ENCODE measurements around the gene POLA2. TPM values are rescaled to one million over a fixed set of nuclear protein-coding genes. Genes with fewer than 3 reads are reported as not detected.

The POLA2 gene
- total RNA-seq, 2 experiments from 2014 or later = 55.2 to 63.8 TPM

DNA sequence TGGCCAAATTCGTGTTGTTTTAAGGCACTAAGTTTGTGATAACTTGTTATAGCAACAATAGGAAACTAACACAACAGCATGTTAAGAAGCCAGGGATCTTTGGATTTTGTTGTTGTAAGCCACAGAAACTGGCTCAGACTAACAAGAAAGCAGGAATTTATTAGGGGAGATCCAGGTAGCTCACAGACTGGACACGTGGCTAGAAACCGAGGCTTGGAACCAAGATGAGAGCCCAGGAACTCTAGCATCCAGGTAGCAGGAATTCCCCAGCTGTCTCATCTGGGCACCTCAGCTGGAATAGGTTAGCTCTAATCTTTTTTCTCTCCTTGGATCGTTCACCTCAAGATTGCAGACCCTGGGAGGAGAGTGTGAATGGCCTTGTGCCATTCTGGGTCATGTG is 24.9 kb downstream of the POLA2 start:
- DNase-seq = no peak
- H3K9me3 Mint-ChIP-seq = no peaks in the 10 kb centered on the region
- intact Hi-C loops (cut with micrococcal nuclease) = no loop called here
- H3K27ac Mint-ChIP-seq = no peak overlapping the region
- no peak for ATAC-seq
- ChIA-PET POLR2A (interaction anchor here (1.1 to 1.6 kb wide), 3 partner anchors 11 to 220 kb away, joined by 3 to 4 read pairs (median 4); no protein-coding TSS in a partner anchor), CTCF (interaction anchor here (1.2 to 2.0 kb wide), 4 partner anchors 12 to 43 kb away, joined by 3 to 8 read pairs (median 4); partner anchors contain the start of gene CDC42EP2)
- no peak overlapping the region for H3K4me3 Mint-ChIP-seq
- H3K27me3 Mint-ChIP-seq = no peaks in the 10 kb centered on the region
- no peaks in the 10 kb centered on the region for H3K4me1 Mint-ChIP-seq (ENCODE audit: low read depth)
- TF ChIP-seq, protein P1, sequence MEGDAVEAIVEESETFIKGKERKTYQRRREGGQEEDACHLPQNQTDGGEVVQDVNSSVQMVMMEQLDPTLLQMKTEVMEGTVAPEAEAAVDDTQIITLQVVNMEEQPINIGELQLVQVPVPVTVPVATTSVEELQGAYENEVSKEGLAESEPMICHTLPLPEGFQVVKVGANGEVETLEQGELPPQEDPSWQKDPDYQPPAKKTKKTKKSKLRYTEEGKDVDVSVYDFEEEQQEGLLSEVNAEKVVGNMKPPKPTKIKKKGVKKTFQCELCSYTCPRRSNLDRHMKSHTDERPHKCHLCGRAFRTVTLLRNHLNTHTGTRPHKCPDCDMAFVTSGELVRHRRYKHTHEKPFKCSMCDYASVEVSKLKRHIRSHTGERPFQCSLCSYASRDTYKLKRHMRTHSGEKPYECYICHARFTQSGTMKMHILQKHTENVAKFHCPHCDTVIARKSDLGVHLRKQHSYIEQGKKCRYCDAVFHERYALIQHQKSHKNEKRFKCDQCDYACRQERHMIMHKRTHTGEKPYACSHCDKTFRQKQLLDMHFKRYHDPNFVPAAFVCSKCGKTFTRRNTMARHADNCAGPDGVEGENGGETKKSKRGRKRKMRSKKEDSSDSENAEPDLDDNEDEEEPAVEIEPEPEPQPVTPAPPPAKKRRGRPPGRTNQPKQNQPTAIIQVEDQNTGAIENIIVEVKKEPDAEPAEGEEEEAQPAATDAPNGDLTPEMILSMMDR (IDR thresholded peaks at IDR 0.05) = no peak
- H3K36me3 Mint-ChIP-seq (ENCODE audit: low read depth) = peaks cover 61% of the 10 kb centered on the region

DNA sequence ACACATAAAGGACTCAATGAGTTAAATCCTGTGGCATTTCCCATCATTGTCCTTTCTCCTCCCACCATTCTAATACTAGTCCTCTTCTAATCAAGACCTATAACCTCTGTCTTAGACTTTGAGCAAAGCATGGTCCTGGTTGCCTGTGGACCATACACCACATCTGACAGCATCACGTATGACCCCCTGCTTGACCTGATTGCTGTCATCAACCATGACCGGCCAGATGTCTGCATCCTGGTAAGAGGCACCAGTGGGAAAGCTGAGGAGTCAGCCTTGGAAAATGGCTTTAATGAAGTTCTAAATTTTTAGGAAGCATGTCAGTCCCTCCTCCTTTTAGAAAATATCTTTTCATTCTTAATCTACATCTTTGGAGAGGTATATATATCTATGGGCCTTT is 25.8 kb downstream of the POLA2 start:
- TF ChIP-seq, protein P1 (IDR thresholded peaks at IDR 0.05) = no peak
- H3K27me3 Mint-ChIP-seq = no peaks in the 10 kb centered on the region
- H3K4me1 Mint-ChIP-seq (ENCODE audit: low read depth) = no peaks in the 10 kb centered on the region
- H3K4me3 Mint-ChIP-seq = no peak overlapping the region
- CTCF ChIA-PET = interaction anchor here (1.2 to 9.4 kb wide), 2 partner anchors 13 to 28 kb away, joined by 3 to 65 read pairs; partner anchors contain the start of gene CDC42EP2
- no peak overlapping the region for H3K27ac Mint-ChIP-seq
- ATAC-seq = no peak
- DNase-seq = no peak
- H3K36me3 Mint-ChIP-seq (ENCODE audit: low read depth) = peaks cover 55% of the 10 kb centered on the region
- POLR2A ChIA-PET = interaction anchor here (1.6 to 2.7 kb wide), 2 partner anchors 12 kb away, joined by 3 to 11 read pairs; no protein-coding TSS in a partner anchor
- intact Hi-C loops (cut with micrococcal nuclease) = no loop called here
- no peaks in the 10 kb centered on the region for H3K9me3 Mint-ChIP-seq

DNA sequence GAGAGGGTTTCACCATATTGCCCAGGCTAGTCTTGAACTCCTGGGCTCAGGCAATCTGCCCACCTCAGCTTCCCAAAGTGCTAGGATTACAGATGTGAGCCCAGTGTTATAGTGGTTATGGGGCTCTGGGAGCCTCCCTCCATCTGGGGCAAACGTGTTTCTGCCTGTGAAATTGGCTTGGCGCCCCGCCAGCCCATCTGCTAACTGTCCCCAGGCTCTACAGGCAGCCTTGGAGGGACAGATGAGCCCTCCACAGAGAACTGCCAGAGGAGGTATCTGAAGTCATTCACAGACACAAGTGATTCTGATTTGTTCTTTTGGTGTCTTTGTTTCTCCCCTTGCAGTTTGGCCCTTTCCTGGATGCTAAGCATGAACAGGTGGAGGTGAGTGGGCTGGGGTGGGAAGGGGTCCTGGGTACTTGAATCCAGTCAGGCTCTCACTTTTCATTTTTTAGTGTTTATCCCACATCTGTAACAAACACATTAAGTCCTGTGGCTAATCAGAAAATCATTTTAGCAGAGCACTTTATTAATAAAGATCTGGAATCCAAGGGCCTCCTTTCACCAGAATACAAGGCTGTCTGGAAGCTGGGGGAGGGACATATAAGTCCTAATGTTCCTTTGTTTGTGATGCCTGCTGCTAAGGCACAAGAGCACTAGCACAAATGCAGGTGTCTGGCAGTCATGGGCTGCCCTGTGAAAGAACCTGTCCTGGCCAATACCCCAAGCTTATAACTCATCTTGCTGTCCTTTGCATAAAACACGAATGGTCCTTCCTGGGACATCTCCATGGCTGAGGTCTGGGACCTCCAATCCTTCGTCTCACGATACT is 27.2 kb downstream of the POLA2 start:
- Mint-ChIP-seq H3K27me3 (no peaks in the 10 kb centered on the region), H3K4me3 (no peak overlapping the region), H3K9me3 (no peaks in the 10 kb centered on the region), H3K4me1 (ENCODE audit: low read depth) (no peaks in the 10 kb centered on the region), H3K36me3 (ENCODE audit: low read depth) (peaks cover 54% of the 10 kb centered on the region), H3K27ac (no peak overlapping the region)
- POLR2A ChIA-PET = interaction anchor here (2.7 to 2.9 kb wide), 2 partner anchors 10 to 22 kb away, joined by 8 to 11 read pairs; no protein-coding TSS in a partner anchor
- intact Hi-C loops (cut with micrococcal nuclease) = no loop called here
- ATAC-seq = no peak
- TF ChIP-seq, protein P1 (IDR thresholded peaks at IDR 0.05) = no peak
- no peak for DNase-seq
- CTCF ChIA-PET = interaction anchor here (1.0 to 9.4 kb wide), 4 partner anchors 14 to 41 kb away, joined by 3 to 65 read pairs (median 4); partner anchors contain the start of gene CDC42EP2

DNA sequence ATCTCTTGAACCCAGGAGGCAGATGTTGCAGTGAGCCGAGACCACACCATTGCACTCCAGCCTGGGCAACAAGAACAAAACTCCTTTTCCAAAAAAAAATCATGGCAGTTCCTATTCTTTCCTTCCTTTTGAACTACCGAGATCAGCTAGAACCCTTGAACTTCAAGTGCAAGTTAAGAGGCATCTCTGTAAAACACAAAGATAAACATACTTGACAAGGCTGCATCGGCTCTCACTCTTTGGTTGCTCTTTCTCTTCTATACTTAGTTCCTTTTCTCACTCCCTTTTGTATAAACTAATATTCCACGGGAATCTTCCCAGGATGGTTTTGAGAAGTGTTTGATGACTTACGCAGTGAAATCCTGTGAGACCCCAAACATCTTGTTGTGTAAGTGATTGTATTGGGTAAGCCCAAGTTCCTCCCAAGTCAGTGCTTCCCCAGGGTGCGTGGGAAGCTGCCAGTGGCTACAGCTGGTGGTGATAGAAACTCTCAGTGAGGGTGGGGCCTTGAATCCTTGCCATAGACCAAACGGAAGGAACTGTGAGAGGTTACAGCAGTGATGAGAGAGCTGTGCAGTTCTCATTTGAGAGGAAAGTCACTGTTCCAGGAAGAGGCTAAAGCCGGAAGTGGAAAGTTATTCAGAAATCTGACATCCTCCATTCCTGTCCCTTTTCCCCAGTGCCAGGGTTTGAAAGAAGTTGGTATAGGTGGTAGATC is 28.8 kb downstream of the POLA2 start:
- TF ChIP-seq, protein P1 (IDR thresholded peaks at IDR 0.05) = no peak
- intact Hi-C loops (cut with micrococcal nuclease) = no loop called here
- CTCF ChIA-PET = interaction anchor here (1.0 to 9.4 kb wide), 5 partner anchors 10 to 65 kb away, joined by 3 to 65 read pairs (median 3); partner anchors contain the start of gene CDC42EP2

More for the DNA sequence above, 28.8 kb downstream of the POLA2 start:
- POLR2A ChIA-PET = interaction anchor here (0.7 to 2.9 kb wide), 4 partner anchors 10 to 175 kb away, joined by 3 to 8 read pairs (median 4); no protein-coding TSS in a partner anchor
- Mint-ChIP-seq H3K4me1 (ENCODE audit: low read depth) (no peaks in the 10 kb centered on the region), H3K4me3 (no peak overlapping the region), H3K36me3 (ENCODE audit: low read depth) (peaks cover 57% of the 10 kb centered on the region), H3K27ac (no peak overlapping the region), H3K9me3 (no peaks in the 10 kb centered on the region), H3K27me3 (no peaks in the 10 kb centered on the region)
- ATAC-seq (no peak), DNase-seq (no peak)
